Adipocyte (in vitro differentiated cells): ENCODE results near the gene ADCY5.

Source experiments
- DNase-seq: peaks from one replicate; pipeline ENCODE4 v3.0.0-alpha.2; 2015; ENCODE audit warnings: low read depth
- H3K27me3 ChIP-seq: replicated peaks from 2 replicates; pipeline ENCODE4 v1.7.0; 2013; ENCODE audit warnings: mild to moderate bottlenecking, low read length, moderate library complexity; ENCODE audit not compliant: control insufficient read depth, insufficient read depth
- H3K36me3 ChIP-seq: 2 replicates; pipeline ENCODE4 v1.7.0; 2013; ENCODE audit warnings: low read length, mild to moderate bottlenecking, moderate library complexity; ENCODE audit not compliant: control insufficient read depth, insufficient read depth, severe bottlenecking
- H3K4me1 ChIP-seq: 2 replicates; pipeline ENCODE4 v1.7.0; 2013; ENCODE audit warnings: mild to moderate bottlenecking, low read length, moderate library complexity; ENCODE audit not compliant: control insufficient read depth, insufficient read depth
- H3K4me3 ChIP-seq: 2 replicates; pipeline ENCODE4 v1.7.0; 2013; ENCODE audit warnings: mild to moderate bottlenecking, low read length, moderate library complexity
- H3K9ac ChIP-seq: 2 replicates; pipeline ENCODE4 v1.7.0; 2013; ENCODE audit warnings: mild to moderate bottlenecking, low read length, moderate library complexity
- H3K9me3 ChIP-seq: 2 replicates; pipeline ENCODE4 v1.7.0; 2013; ENCODE audit warnings: mild to moderate bottlenecking, low read length, moderate library complexity; ENCODE audit not compliant: control insufficient read depth

ADCY5 gene

DNA sequence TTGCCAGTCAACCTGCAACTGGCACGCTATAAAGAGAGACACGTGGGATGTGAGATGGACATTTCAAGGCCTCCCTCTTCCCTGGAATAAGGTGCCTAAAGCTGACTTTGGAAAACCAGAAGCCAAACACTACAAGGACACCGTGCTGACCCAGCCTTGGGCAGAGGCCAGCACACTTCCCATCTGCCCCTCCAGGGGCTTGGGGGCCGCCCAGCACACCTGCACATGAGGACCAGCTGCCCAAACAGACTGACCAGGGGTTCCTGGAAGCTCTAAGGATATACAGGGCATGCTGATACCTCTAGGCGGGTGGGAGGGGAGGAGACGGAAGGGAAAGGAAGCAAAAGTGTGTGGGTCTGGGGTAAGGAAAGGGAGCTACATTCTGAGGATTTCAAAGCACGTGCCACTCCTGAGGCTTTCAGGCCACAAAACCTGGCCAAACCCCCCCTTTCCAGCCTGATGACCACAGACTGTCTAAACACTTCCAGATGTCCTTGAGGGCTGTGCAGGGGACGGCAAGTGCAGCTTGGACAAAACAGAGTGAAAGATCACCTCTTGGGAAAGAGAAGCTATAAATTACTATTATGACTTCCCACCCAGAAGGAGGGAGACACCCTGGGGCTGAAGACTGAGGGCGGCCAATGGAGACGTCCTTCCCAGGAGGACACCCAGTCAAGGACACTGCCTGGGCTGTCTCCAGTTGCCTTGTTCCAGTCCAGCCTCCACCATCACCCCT lies 57.9 kb downstream of the ADCY5 start:
- DNase-seq, result peak; percentile 20

DNA sequence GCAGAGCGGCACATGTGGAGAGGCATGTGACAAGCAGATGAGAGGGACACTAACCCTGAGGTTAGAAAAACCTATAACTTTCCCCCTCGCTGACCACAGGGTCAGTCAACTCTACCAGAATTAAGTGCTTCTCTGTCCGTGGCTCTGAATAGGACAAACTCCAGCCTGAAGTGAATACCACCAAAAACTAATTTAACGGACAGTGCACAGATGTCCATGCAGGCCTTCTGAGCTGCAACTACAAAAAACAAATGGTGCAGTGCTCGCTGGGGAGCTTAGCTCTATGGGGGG lies 59.3 kb downstream of the ADCY5 start:
- no peaks in the 10 kb centered on the region for H3K36me3 ChIP-seq

More for the DNA sequence above, 57.9 kb downstream of the ADCY5 start:
- peak overlapping the region; percentile 43 for H3K9ac ChIP-seq
- no peaks in the 10 kb centered on the region for H3K36me3 ChIP-seq
- no peaks in the 10 kb centered on the region for H3K9me3 ChIP-seq
- no peak overlapping the region for H3K4me3 ChIP-seq
- H3K4me1 ChIP-seq, result peaks cover 19% of the 10 kb centered on the region
- peaks cover 10% of the 10 kb centered on the region for H3K27me3 ChIP-seq

DNA sequence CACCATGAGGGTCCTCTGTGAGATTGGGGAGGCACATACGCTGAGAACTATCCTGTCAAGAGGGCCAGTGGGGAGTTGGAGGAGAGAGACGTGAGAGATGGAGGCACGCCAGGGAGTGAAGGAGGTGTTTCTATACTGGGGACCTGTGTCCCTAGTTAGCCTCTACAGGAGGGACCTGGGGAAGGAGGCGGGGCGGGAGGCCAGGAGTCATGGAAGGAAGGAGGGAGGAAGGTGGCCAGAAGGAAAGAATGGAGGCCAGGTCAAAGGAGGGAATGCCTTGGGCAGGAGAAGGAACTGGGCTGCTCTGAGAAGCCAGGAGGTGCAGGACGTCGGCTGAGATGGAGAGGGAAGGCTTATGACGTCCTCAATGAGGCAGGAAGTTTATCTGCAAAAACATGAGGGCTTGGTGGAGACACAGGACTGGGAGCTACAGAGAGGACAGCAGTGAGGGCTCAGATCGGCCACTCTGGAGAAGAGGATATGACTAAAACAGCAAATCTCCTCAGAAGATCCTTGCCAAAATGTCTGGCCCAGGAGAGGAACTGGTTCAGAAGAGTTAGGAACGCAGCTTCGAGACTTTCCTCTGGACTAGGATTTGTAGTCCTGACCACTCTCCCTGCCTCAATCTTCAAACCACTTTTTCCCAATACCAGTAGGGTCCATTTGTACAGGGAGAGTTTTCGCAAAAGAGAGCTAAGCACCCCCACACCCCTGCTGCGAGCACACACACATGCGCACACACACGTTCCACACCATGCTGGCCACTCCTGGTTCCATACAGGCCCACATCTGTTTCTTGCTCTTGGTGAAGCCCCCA lies 59.9 kb downstream of the ADCY5 start:
- Histone ChIP-seq H3K4me1 (peaks cover 22% of the 10 kb centered on the region), H3K9me3 (no peaks in the 10 kb centered on the region), H3K36me3 (no peaks in the 10 kb centered on the region), H3K9ac (no peak overlapping the region), H3K27me3 (peaks cover 18% of the 10 kb centered on the region), H3K4me3 (no peak overlapping the region)
- no peak for DNase-seq

More for the DNA sequence above, 59.3 kb downstream of the ADCY5 start:
- Histone ChIP-seq H3K4me3 (no peak overlapping the region), H3K4me1 (peaks cover 22% of the 10 kb centered on the region), H3K9me3 (no peaks in the 10 kb centered on the region), H3K9ac (no peak overlapping the region), H3K27me3 (peaks cover 18% of the 10 kb centered on the region)
- no peak for DNase-seq

DNA sequence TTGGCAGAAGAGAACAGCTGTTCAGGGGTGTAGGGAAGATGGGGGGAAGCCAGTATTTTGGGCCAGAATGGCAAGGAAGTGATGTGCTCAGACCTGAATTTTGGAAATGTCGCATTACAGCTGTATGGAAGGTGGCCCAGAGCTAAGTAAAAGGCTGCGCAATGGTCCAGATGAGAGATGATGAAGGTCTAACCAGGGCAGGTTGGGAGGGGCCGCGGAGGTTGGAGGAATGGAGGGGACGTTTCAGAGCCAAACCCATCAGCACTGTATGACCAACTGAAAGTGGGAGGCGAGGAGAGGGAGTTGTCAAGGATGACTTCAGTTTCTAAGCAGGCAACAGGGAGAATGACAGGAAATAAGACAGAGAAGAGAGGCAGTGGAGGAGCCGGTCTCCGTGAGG lies 60.8 kb downstream of the ADCY5 start:
- H3K9ac ChIP-seq, result no peak overlapping the region
- H3K27me3 ChIP-seq, result peaks cover 18% of the 10 kb centered on the region
- no peak for DNase-seq
- H3K4me1 ChIP-seq, result peaks cover 22% of the 10 kb centered on the region
- H3K36me3 ChIP-seq, result no peaks in the 10 kb centered on the region
- no peak overlapping the region for H3K4me3 ChIP-seq
- H3K9me3 ChIP-seq, result no peaks in the 10 kb centered on the region

DNA sequence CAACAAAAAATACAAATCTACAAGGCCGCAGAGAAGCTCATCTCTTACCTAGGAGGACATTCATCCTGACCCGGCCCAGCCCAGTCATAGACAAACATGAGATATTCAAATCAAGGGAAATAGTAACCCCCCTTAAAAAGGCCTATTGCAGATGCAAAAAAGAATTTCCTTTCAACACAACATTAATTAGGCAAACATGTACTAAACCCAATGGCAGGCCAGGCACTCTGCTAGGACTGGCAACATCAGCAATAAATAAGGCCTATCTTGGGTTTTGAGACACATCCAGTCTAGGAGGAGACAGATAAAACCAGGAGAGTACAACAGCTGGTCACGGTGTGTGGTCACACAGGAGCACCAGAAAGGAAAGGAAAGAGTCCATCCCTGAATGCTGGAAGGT lies 61.4 kb downstream of the ADCY5 start:
- H3K36me3 ChIP-seq, result no peaks in the 10 kb centered on the region
- H3K4me3 ChIP-seq, result no peak overlapping the region
- H3K27me3 ChIP-seq, result peaks cover 18% of the 10 kb centered on the region
- H3K9ac ChIP-seq, result no peak overlapping the region
- H3K4me1 ChIP-seq, result peaks cover 22% of the 10 kb centered on the region
- no peak for DNase-seq
- H3K9me3 ChIP-seq, result no peaks in the 10 kb centered on the region

DNA sequence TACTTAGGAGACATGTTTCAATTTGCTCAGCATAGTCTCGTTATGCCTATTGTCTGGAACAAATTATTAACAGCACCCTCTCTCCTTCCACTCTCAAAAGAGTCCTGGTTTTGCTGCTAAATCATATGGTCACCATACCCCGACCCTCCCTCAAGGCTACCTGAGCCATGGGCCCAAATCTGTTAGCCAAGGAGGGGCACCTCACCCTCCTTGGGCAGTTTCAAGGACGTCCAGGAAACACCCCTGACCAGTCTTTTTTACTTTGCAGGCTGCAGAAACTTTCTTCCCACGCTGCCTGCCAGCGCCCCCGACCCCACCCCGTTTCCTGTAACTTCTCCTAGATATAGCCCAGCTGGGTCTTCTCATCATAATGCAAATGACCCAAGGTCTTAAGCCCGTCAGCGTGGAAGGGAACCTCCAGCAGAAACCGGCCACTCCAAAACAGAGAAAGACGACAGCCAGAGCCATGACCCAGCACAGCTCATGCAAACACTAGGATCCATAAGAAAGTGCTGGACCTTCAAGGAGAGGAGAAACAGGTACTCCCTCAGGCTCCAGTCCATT lies 62.3 kb downstream of the ADCY5 start:
- Histone ChIP-seq H3K9me3 (no peaks in the 10 kb centered on the region), H3K4me1 (peaks cover 15% of the 10 kb centered on the region), H3K4me3 (no peak overlapping the region), H3K9ac (no peak overlapping the region), H3K27me3 (peaks cover 18% of the 10 kb centered on the region), H3K36me3 (no peaks in the 10 kb centered on the region)
- DNase-seq, result no peak

DNA sequence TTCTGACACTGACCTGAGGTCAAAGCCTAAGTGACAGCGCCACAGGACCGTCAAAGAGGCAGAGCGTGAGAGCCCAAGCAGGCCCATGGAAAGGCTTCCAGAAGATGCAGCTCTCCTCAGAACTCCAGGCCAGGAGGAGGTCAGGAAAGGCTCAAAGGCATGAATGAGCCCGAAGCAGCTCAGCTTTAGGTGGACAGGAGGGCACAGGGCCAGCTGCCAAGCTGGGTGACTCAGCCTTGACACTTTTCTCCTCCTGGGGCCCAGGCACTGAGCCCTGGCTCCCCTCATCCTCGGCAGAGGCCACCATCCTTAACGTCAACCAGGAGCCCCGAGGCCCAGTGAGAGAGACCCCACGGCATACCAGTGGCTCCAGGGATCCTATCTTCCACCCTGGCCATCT lies 62.9 kb downstream of the ADCY5 start:
- peaks cover 18% of the 10 kb centered on the region for H3K27me3 ChIP-seq
- no peak overlapping the region for H3K9ac ChIP-seq
- DNase-seq, result peak; percentile 54
- H3K9me3 ChIP-seq, result no peaks in the 10 kb centered on the region
- no peaks in the 10 kb centered on the region for H3K36me3 ChIP-seq
- peaks cover 10% of the 10 kb centered on the region for H3K4me1 ChIP-seq
- H3K4me3 ChIP-seq, result no peak overlapping the region

DNA sequence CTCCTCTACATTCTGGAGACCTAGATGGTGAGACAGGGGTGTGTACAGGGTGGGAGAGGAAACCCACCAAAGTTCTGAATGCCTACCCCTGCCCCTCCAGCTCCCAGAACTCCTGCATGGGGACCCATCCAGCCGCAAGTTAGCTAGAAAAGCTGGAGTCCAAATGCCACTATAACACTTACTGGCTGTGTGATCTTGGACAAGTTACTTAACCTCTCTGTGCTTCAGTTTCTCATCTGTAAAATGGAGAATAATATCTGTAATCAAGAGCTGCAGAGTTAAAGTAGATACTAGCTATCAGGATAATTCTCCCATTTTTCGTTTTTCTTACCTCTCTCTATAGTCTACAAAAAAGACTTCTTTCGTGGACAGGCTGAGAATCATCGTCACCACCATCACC lies 63.4 kb downstream of the ADCY5 start:
- no peak overlapping the region for H3K4me3 ChIP-seq
- H3K9me3 ChIP-seq, result no peaks in the 10 kb centered on the region
- H3K4me1 ChIP-seq, result peaks cover 6% of the 10 kb centered on the region
- no peaks in the 10 kb centered on the region for H3K36me3 ChIP-seq
- peaks cover 18% of the 10 kb centered on the region for H3K27me3 ChIP-seq
- no peak for DNase-seq
- no peak overlapping the region for H3K9ac ChIP-seq

DNA sequence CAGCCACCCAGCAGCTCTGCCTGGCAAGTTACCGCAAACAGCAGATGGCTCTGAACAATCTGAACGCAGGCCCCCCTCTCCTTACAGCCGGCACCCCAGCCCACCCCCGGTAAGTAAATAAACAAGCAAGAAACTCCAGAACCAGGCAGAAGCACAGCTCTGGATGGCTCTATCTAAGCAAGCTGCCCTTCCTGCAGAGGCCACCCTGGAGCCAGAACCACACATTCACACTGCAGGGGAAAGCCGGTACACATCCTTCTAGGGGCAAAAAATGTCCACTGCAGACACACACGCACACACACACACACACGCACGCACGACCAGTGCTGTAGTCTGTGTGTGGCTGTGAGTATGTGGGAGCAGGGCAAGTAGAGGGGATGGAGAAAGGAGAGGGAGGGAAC lies 63.9 kb downstream of the ADCY5 start:
- Histone ChIP-seq H3K4me1 (peaks cover 6% of the 10 kb centered on the region), H3K9me3 (no peaks in the 10 kb centered on the region), H3K4me3 (no peak overlapping the region), H3K36me3 (no peaks in the 10 kb centered on the region), H3K9ac (no peak overlapping the region), H3K27me3 (peaks cover 16% of the 10 kb centered on the region)
- no peak for DNase-seq

DNA sequence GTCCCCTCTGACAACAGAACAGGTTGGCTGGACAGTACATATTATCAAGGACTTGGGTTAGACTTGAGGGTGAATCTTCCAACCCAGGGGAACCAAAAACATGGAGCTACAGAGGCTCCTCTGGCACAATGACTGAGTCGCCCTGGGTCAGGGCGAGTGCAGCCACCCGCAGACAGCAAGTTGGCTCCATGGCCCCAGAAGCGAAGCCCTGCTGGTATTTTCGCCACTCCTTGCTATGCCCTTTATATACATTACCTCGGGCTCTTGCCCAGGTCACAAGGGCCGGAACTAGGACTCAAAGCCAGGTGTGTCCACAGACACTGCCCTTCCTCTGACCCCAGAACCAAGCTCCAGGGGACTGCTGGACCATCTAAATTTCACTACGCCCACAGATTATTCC lies 64.6 kb downstream of the ADCY5 start:
- no peak for DNase-seq
- peaks cover 6% of the 10 kb centered on the region for H3K4me1 ChIP-seq
- no peaks in the 10 kb centered on the region for H3K9me3 ChIP-seq
- no peaks in the 10 kb centered on the region for H3K36me3 ChIP-seq
- peaks cover 16% of the 10 kb centered on the region for H3K27me3 ChIP-seq
- no peak overlapping the region for H3K4me3 ChIP-seq
- H3K9ac ChIP-seq, result no peak overlapping the region
